GM12865 (cell line): ENCODE results near the gene MTHFD1L.

Experiments
- DNase-seq: peaks from one replicate; pipeline ENCODE4 v3.0.0; 2010; ENCODE audit warnings: low read depth
- H3K4me3 ChIP-seq: 2 replicates; pipeline ENCODE4 v1.5.1; 2011; ENCODE audit warnings: mild to moderate bottlenecking, low read depth, low read length, control low read depth
- CTCF ChIP-seq: IDR thresholded peaks from 2 replicates; pipeline ENCODE4 v1.5.1; 2011; ENCODE audit warnings: low read length, control low read depth, low read depth, inconsistent platforms; ENCODE audit not compliant: insufficient read depth; ENCODE audit errors: missing control alignments

Gene MTHFD1L

GRCh38 chr6:151089978-151090377 lies 224.5 kb downstream of the MTHFD1L start:
- no peak for TF ChIP-seq CTCF
- no peak for DNase-seq
- no peak overlapping the region for H3K4me3 ChIP-seq

- no peak overlapping the region for H3K4me3 ChIP-seq
- no peak for TF ChIP-seq CTCF
- no peak for DNase-seq
These were observed 226.1 kb downstream of the MTHFD1L start for GRCh38 chr6:151091571-151091970.

GRCh38 chr6:151092591-151092990 lies 227.1 kb downstream of the MTHFD1L start:
- no peak for DNase-seq
- no peak for TF ChIP-seq CTCF
- no peak overlapping the region for H3K4me3 ChIP-seq

GRCh38 chr6:151093706-151094105 lies 228.2 kb downstream of the MTHFD1L start:
- no peak overlapping the region for H3K4me3 ChIP-seq
- DNase-seq: no peak
- no peak for TF ChIP-seq CTCF

GRCh38 chr6:151095538-151096254 lies 230.2 kb downstream of the MTHFD1L start:
- H3K4me3 ChIP-seq: no peak overlapping the region
- no peak for DNase-seq
- TF ChIP-seq CTCF: no peak

- H3K4me3 ChIP-seq: no peak overlapping the region
- no peak for TF ChIP-seq CTCF
- DNase-seq: no peak
These were observed 230.7 kb downstream of the MTHFD1L start for GRCh38 chr6:151096255-151096612.
